Testis (tissue), 2 donors: ENCODE data around the gene MPND.

ENCODE experiments used
- CTCF ChIP-seq, 3 experiments: fragments of 450-650 bp in 2 of 3; fragments of 200-600 bp in 1 of 3; sonication (generic) in 1 of 3; IDR thresholded peaks; one replicate each; pipeline ENCODE4 v1.5.1; 2016 to 2019; ENCODE audit warnings: antibody characterized with exemption in 3 of 3, mild to moderate bottlenecking in 2 of 3, moderate library complexity in 1 of 3
- POLR2A ChIP-seq: fragments of 450-650 bp; IDR thresholded peaks from one replicate; pipeline ENCODE4 v1.6.1; 2017; ENCODE audit warnings: antibody characterized with exemption, mild to moderate bottlenecking, moderate library complexity

GRCh38 chr19:4390567-4391305 lies 47.4 kb downstream of the MPND start:
- TF ChIP-seq CTCF (IDR thresholded peaks at IDR 0.05) (no peak), POLR2A (no peak)
